GM12891 (cell line): ENCODE results near the gene KCNAB1.
A peak's percentile ranks its signal among the peaks of the same experiment; 100 is the strongest.

ENCODE experiments used
- DNase-seq: peaks from one replicate; pipeline ENCODE4 v3.0.0; 2011; ENCODE audit warnings: low spot score; ENCODE audit not compliant: insufficient read length
- FAIRE-seq: peaks from 2 replicates; lab custom pipeline; 2011; peaks lifted over from hg19 to GRCh38; lab: Jason Lieb, UNC
- PAX5 ChIP-seq: IDR thresholded peaks from 2 replicates; pipeline ENCODE4 v1.6.1; 2011; ENCODE audit warnings: low read length, moderate library complexity, mild to moderate bottlenecking; ENCODE audit not compliant: insufficient read depth, severe bottlenecking
- POLR2A ChIP-seq: IDR thresholded peaks from 2 replicates; pipeline ENCODE4 v1.6.1; 2011; ENCODE audit warnings: low read depth, low read length, control low read depth
- POLR2AphosphoS5 ChIP-seq: IDR thresholded peaks from 2 replicates; pipeline ENCODE4 v1.6.1; 2011; ENCODE audit warnings: low read depth, low read length, control low read depth
- POU2F2 ChIP-seq: IDR thresholded peaks from 2 replicates; pipeline ENCODE4 v1.6.1; 2011; ENCODE audit warnings: low read depth, mild to moderate bottlenecking, control low read depth, low read length, moderate library complexity
- SPI1 ChIP-seq: IDR thresholded peaks from 2 replicates; pipeline ENCODE4 v1.6.1; 2011; ENCODE audit warnings: low read depth, low read length, control low read depth
- TAF1 ChIP-seq: IDR thresholded peaks from 2 replicates; pipeline ENCODE4 v1.6.1; 2011; ENCODE audit warnings: low read depth, low read length, control low read depth

Gene KCNAB1

GRCh38 chr3:156353563-156353962 lies 233.2 kb downstream of the KCNAB1 start:
- DNase-seq = no peak
- TF ChIP-seq POLR2A = no peak
- TF ChIP-seq POU2F2 = no peak
- TF ChIP-seq SPI1 = no peak
- no peak for TF ChIP-seq POLR2AphosphoS5
- TF ChIP-seq PAX5 = no peak
- TF ChIP-seq TAF1 = no peak
- FAIRE-seq = no peak

- no peak for FAIRE-seq
These were observed 236.4 kb downstream of the KCNAB1 start for GRCh38 chr3:156356537-156357363.

GRCh38 chr3:156358232-156358631 lies 237.9 kb downstream of the KCNAB1 start:
- FAIRE-seq (no peak), DNase-seq (no peak)
- no peak for TF ChIP-seq SPI1
- no peak for TF ChIP-seq POLR2AphosphoS5
- no peak for TF ChIP-seq POLR2A
- TF ChIP-seq PAX5 = no peak
- no peak for TF ChIP-seq POU2F2
- no peak for TF ChIP-seq TAF1

More at GRCh38 chr3:156356537-156357363, 236.4 kb downstream of the KCNAB1 start:
- TF ChIP-seq PAX5 (no peak), TAF1 (no peak), POLR2AphosphoS5 (no peak), POLR2A (no peak), SPI1 (no peak), POU2F2 (no peak)
- no peak for DNase-seq

GRCh38 chr3:156359368-156359767 lies 239.0 kb downstream of the KCNAB1 start:
- FAIRE-seq (no peak), DNase-seq (no peak)
- TF ChIP-seq POLR2AphosphoS5 = no peak
- TF ChIP-seq PAX5 = no peak
- TF ChIP-seq SPI1 = no peak
- no peak for TF ChIP-seq POU2F2
- TF ChIP-seq TAF1 = no peak
- no peak for TF ChIP-seq POLR2A

GRCh38 chr3:156360083-156360482 lies 239.7 kb downstream of the KCNAB1 start:
- TF ChIP-seq POLR2AphosphoS5 = no peak
- TF ChIP-seq POU2F2 = no peak
- TF ChIP-seq SPI1 = no peak
- no peak for TF ChIP-seq PAX5
- no peak for TF ChIP-seq POLR2A
- no peak for TF ChIP-seq TAF1
- FAIRE-seq = no peak
- no peak for DNase-seq

GRCh38 chr3:156360963-156361362 lies 240.6 kb downstream of the KCNAB1 start:
- DNase-seq (no peak), FAIRE-seq (no peak)
- TF ChIP-seq SPI1 = no peak
- no peak for TF ChIP-seq PAX5

GRCh38 chr3:156366559-156366958 lies 246.2 kb downstream of the KCNAB1 start:
- DNase-seq = no peak
- FAIRE-seq = no peak
- TF ChIP-seq POLR2A (no peak), PAX5 (no peak), SPI1 (no peak), POU2F2 (no peak), POLR2AphosphoS5 (no peak), TAF1 (no peak)

- peak; percentile 11 for DNase-seq
- TF ChIP-seq PAX5 (no peak), SPI1 (no peak), POLR2AphosphoS5 (no peak), POU2F2 (no peak), TAF1 (no peak), POLR2A (no peak)
- peak; percentile 74 for FAIRE-seq
These were observed 247.8 kb downstream of the KCNAB1 start for GRCh38 chr3:156368189-156368588.

GRCh38 chr3:156371701-156372100 lies 251.3 kb downstream of the KCNAB1 start:
- FAIRE-seq (no peak), DNase-seq (no peak)
- no peak for TF ChIP-seq POLR2A

- FAIRE-seq = no peak
- TF ChIP-seq POLR2AphosphoS5 = no peak
- TF ChIP-seq POU2F2 = no peak
- no peak for TF ChIP-seq PAX5
- TF ChIP-seq TAF1 = no peak
- no peak for TF ChIP-seq SPI1
- no peak for TF ChIP-seq POLR2A
- no peak for DNase-seq
These were observed 252.7 kb downstream of the KCNAB1 start for GRCh38 chr3:156373095-156373494.
